HepG2 (cell line): Measurements from ENCODE around the gene TUBA8. TPM values are rescaled to one million over a fixed set of nuclear protein-coding genes. Genes with fewer than 3 reads are reported as not detected.
A peak's percentile ranks its signal among the peaks of the same experiment; 100 is the strongest.

Experiments used
- BRD4 ChIP-seq: sonication (generic); formaldehyde crosslinking; IDR thresholded peaks from 2 replicates; pipeline ENCODE4 v1.4.0; 2020; ENCODE audit warnings: missing genetic modification reagents
- FOSL1 ChIP-seq: sonication (generic); formaldehyde crosslinking; IDR thresholded peaks from 2 replicates; pipeline ENCODE4 v1.9.0; 2021; ENCODE audit warnings: missing genetic modification reagents, borderline replicate concordance
- HNF4G ChIP-seq, 2 experiments: sonication (generic) in 1 of 2; formaldehyde crosslinking in 1 of 2; IDR thresholded peaks; 2 replicates each; pipeline versions ENCODE4 v1.4.0 to v1.6.1; 2011 to 2020; ENCODE audit warnings: borderline replicate concordance in 2 of 2, low read depth in 2 of 2, mild to moderate bottlenecking in 2 of 2, low read length in 1 of 2, missing genetic modification reagents in 1 of 2, moderate library complexity in 1 of 2
- HNRNPH1 ChIP-seq: fragments of 200-400 bp; formaldehyde crosslinking; optimal IDR thresholded peaks from 2 replicates; pipeline ENCODE3; 2017; ENCODE audit warnings: mild to moderate bottlenecking, low read depth, low read length
- HOXA9 ChIP-seq: sonication (generic); formaldehyde crosslinking; IDR thresholded peaks from 2 replicates; pipeline ENCODE4 v1.8.1; 2022; ENCODE audit warnings: missing genetic modification reagents, mild to moderate bottlenecking, moderate library complexity, borderline replicate concordance
- IRF2 ChIP-seq: IDR thresholded peaks from 2 replicates; pipeline ENCODE4 v1.6.1; 2018; ENCODE audit warnings: missing genetic modification reagents, missing compliant biosample characterization
- KAT7 ChIP-seq: IDR thresholded peaks from 2 replicates; pipeline ENCODE4 v1.6.1; 2018; ENCODE audit warnings: borderline replicate concordance, missing compliant biosample characterization
- KDM3A ChIP-seq: IDR thresholded peaks from 2 replicates; pipeline ENCODE4 v1.6.1; 2018; ENCODE audit warnings: low read depth, missing compliant biosample characterization
- MAFG ChIP-seq: sonication (generic); formaldehyde crosslinking; IDR thresholded peaks from 2 replicates; pipeline ENCODE4 v1.5.1; 2020; ENCODE audit warnings: mild to moderate bottlenecking, missing genetic modification reagents
- NFATC3 ChIP-seq: sonication (generic); formaldehyde crosslinking; IDR thresholded peaks from 2 replicates; pipeline ENCODE4 v1.5.1; 2020; ENCODE audit warnings: mild to moderate bottlenecking, missing genetic modification reagents
- NFIB ChIP-seq: sonication (generic); formaldehyde crosslinking; IDR thresholded peaks from 2 replicates; pipeline ENCODE4 v1.9.0; 2021; ENCODE audit warnings: missing genetic modification reagents, mild to moderate bottlenecking, borderline replicate concordance
- NR2F6 ChIP-seq, 2 experiments: IDR thresholded peaks; 2 replicates each; pipeline ENCODE4 v1.6.1; 2016; ENCODE audit warnings: antibody characterized with exemption in 1 of 2, mild to moderate bottlenecking in 1 of 2
- PHF8 ChIP-seq: sonication (generic); formaldehyde crosslinking; IDR thresholded peaks from 2 replicates; pipeline ENCODE4 v1.5.0; 2020; ENCODE audit warnings: missing genetic modification reagents
- RAD21 ChIP-seq: fragments of 450-650 bp; formaldehyde crosslinking; IDR thresholded peaks from 2 replicates; pipeline ENCODE4 v1.5.0; 2020; ENCODE audit warnings: mild to moderate bottlenecking
- REXO4 ChIP-seq: sonication (generic); formaldehyde crosslinking; IDR thresholded peaks from 2 replicates; pipeline ENCODE4 v1.8.0; 2022; ENCODE audit warnings: missing genetic modification reagents, mild to moderate bottlenecking, borderline replicate concordance
- SATB2 ChIP-seq: sonication (generic); formaldehyde crosslinking; IDR thresholded peaks from 2 replicates; pipeline ENCODE4 v1.5.0; 2020; ENCODE audit warnings: missing genetic modification reagents
- SUZ12 ChIP-seq: fragments of 150-350 bp; IDR thresholded peaks from 2 replicates; pipeline ENCODE4 v1.6.1; 2014; ENCODE audit warnings: low read depth, low read length
- TFDP1 ChIP-seq: IDR thresholded peaks from 2 replicates; pipeline ENCODE4 v1.6.1; 2016; ENCODE audit warnings: missing compliant biosample characterization, missing genetic modification reagents, borderline replicate concordance
- THYN1 ChIP-seq: sonication (generic); formaldehyde crosslinking; IDR thresholded peaks from 2 replicates; pipeline ENCODE4 v1.8.1; 2023; ENCODE audit warnings: low read depth, mild to moderate bottlenecking, moderate library complexity, missing genetic modification reagents, borderline replicate concordance
- ZFX ChIP-seq: sonication (generic); formaldehyde crosslinking; IDR thresholded peaks from 2 replicates; pipeline ENCODE4 v1.4.0; 2020; ENCODE audit warnings: mild to moderate bottlenecking, low read depth, missing genetic modification reagents, moderate library complexity
- ZKSCAN1 ChIP-seq: fragments of 150-350 bp; IDR thresholded peaks from 2 replicates; pipeline ENCODE4 v1.6.1; 2014; ENCODE audit warnings: low read length
- ZNF160 ChIP-seq: sonication (generic); formaldehyde crosslinking; IDR thresholded peaks from 2 replicates; pipeline ENCODE4 v1.8.0; 2022; ENCODE audit warnings: mild to moderate bottlenecking, inconsistent platforms, missing genetic modification reagents
- ZNF253 ChIP-seq: sonication (generic); formaldehyde crosslinking; IDR thresholded peaks from 2 replicates; pipeline ENCODE4 v1.8.0; 2022; ENCODE audit warnings: mild to moderate bottlenecking, missing genetic modification reagents, borderline replicate concordance
- ZNF501 ChIP-seq: sonication (generic); formaldehyde crosslinking; IDR thresholded peaks from 2 replicates; pipeline ENCODE4 v1.5.1; 2020; ENCODE audit warnings: mild to moderate bottlenecking, moderate library complexity, missing genetic modification reagents
- ZNF879 ChIP-seq: sonication (generic); formaldehyde crosslinking; IDR thresholded peaks from 2 replicates; pipeline ENCODE4 v1.8.1; 2023; ENCODE audit warnings: missing genetic modification reagents
- polyA plus RNA-seq, 8 experiments: library from polyadenylated mRNA; depleted of rRNA in 3 of 8; stranded (reverse) in 7 of 8; unstranded in 1 of 8; fragments of >200 nt; fragmentation: Illumina TruSeq in 4 of 8; extraction: Trizol in 4 of 8; gene quantifications; 2 replicates each; pipeline versions ENCODE4 v1.2.1 to v1.2.3, GENCODE V29; 2011 to 2016; ENCODE audit warnings: low read depth in 4 of 8, missing spikeins in 1 of 8, mixed read lengths in 1 of 8; ENCODE audit not compliant: insufficient read depth in 1 of 8
- total RNA-seq, 5 experiments: library from RNA; depleted of rRNA; stranded (reverse); fragments of >200 nt; fragmentation: Illumina TruSeq; extraction: Trizol; gene quantifications; 2 replicates each; pipeline ENCODE4 v1.2.3, GENCODE V29; 2016; ENCODE audit warnings: low read depth in 1 of 5
- TF ChIP-seq, protein P1 (sequence below): IDR thresholded peaks from 2 replicates; pipeline ENCODE4 v1.6.1; 2012; ENCODE audit warnings: inconsistent platforms
- TF ChIP-seq, protein P2 (sequence below): sonication (generic); formaldehyde crosslinking; IDR thresholded peaks from 2 replicates; pipeline ENCODE4 v1.4.0; 2020; ENCODE audit warnings: missing genetic modification reagents, mild to moderate bottlenecking, borderline replicate concordance
- TF ChIP-seq, protein P3 (sequence below): sonication (generic); formaldehyde crosslinking; conservative IDR thresholded peaks from 2 replicates; pipeline ENCODE4 v1.4.0; 2020; ENCODE audit warnings: missing genetic modification reagents

TUBA8 gene
- total and polyA plus RNA-seq, 2 of the 13 experiments (the other 11 are each of a cell fraction or from before 2014, with no cell fraction given): 0.35 to 0.69 TPM

DNA sequence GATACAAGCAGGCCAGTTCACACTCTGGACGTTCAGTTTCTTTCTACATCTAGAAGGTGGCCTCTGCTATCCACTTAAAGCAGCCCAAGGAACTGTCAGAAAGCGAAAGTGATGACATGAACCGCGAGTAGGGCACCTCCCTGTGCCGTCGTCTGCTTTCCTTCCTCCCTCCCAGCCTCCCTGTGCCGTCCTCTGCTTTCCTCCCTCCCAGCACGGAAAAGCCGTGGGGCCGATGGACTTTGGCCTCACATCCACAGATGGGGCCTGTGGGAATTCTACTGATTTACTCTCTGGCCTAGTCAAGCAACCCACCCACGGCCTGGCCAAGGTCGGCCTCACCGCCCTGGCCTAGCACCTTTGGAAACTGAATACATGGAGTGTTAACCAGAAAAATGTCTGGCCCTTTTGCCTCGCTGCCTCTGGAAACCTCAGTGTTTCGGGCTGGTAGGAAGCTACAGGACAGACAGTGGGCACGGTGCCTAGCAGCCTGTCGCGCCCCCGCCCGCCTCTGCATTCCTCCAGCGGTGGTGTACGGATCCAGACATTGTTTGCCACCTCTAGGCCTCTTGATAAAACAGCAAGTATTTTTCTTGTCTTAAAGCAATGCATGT is 18.6 kb upstream of the TUBA8 start (continued):
- TF ChIP-seq ZNF253 (CRISPR knock-in tag) (no peak), HNRNPH1 (no peak), SUZ12 (no peak), PHF8 (CRISPR knock-in tag) (peak; percentile 90), ZKSCAN1 (no peak), NFIB (CRISPR knock-in tag) (no peak), REXO4 (no peak), ZNF501 (CRISPR knock-in tag) (peak; percentile 90), ZNF160 (CRISPR knock-in tag) (no peak), FOSL1 (CRISPR knock-in tag) (no peak), TFDP1 (CRISPR knock-in tag) (peak; percentile 25; the same call in 1 of the 2 replicates), THYN1 (no peak), KDM3A (peak; percentile 70; the same call in 1 of the 2 replicates), ZNF879 (CRISPR knock-in tag) (peak; percentile 60; the same call in 1 of the 2 replicates), NFATC3 (CRISPR knock-in tag) (no peak), ZFX (peak; percentile 99), BRD4 (CRISPR knock-in tag) (no peak; the same call in 1 of the 2 replicates), IRF2 (CRISPR knock-in tag) (peak; percentile 80), NR2F6 (IDR thresholded peaks at IDR 0.05) (no peak), NR2F6 (CRISPR knock-in tag; IDR thresholded peaks at IDR 0.05) (peak; percentile 57; the same call in 1 of the 2 replicates), RAD21 (CRISPR knock-in tag) (0 out of 2 replicates have a peak, but pooled peaks have one; percentile 22), HOXA9 (CRISPR knock-in tag) (no peak), SATB2 (CRISPR knock-in tag) (no peak), MAFG (CRISPR knock-in tag) (no peak), KAT7 (CRISPR knock-in tag) (peak; percentile 63), HNF4G (IDR thresholded peaks at IDR 0.05; ENCODE audit: borderline replicate concordance, low read depth, low read length) (peak; percentile 89), HNF4G (CRISPR knock-in tag; IDR thresholded peaks at IDR 0.05; ENCODE audit: borderline replicate concordance, low read depth) (peak; percentile 98)
- TF ChIP-seq, protein P1, sequence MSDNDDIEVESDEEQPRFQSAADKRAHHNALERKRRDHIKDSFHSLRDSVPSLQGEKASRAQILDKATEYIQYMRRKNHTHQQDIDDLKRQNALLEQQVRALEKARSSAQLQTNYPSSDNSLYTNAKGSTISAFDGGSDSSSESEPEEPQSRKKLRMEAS: peak; percentile 70; the same call in 1 of the 2 replicates
- TF ChIP-seq, protein P2, sequence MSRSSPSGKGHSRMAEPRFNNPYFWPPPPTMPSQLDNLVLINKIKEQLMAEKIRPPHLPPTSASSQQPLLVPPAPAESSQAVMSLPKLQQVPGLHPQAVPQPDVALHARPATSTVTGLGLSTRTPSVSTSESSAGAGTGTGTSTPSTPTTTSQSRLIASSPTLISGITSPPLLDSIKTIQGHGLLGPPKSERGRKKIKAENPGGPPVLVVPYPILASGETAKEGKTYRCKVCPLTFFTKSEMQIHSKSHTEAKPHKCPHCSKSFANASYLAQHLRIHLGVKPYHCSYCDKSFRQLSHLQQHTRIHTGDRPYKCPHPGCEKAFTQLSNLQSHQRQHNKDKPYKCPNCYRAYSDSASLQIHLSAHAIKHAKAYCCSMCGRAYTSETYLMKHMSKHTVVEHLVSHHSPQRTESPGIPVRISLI (CRISPR knock-in tag): peak; percentile 32; the same call in 1 of the 2 replicates
- TF ChIP-seq, protein P3, sequence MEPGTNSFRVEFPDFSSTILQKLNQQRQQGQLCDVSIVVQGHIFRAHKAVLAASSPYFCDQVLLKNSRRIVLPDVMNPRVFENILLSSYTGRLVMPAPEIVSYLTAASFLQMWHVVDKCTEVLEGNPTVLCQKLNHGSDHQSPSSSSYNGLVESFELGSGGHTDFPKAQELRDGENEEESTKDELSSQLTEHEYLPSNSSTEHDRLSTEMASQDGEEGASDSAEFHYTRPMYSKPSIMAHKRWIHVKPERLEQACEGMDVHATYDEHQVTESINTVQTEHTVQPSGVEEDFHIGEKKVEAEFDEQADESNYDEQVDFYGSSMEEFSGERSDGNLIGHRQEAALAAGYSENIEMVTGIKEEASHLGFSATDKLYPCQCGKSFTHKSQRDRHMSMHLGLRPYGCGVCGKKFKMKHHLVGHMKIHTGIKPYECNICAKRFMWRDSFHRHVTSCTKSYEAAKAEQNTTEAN (CRISPR knock-in tag): no peak
